ENCODE data around the gene ACE2.

GRCh38 chrX:15600745-15601144 lies at the start of gene ACE2:
- TF ChIP-seq CTCF (IDR thresholded peaks at IDR 0.05; ENCODE audit: low read length) (no peak), EZH2 (optimal IDR thresholded peaks at IDR 0.05; ENCODE audit: low read depth, low read length) (no peak), EZH2phosphoT487 (IDR thresholded peaks at IDR 0.05; ENCODE audit: low read length) (no peak)

All from MM.1S (cell line).